Suppressor macrophage treated with lipopolysaccharide for 4 hours (primary cell): ENCODE results near the gene GAS7.
"Not testable (repeated sequence)": the region's sequence is repeated elsewhere in the genome, so short reads cannot be mapped to it uniquely, and the experiment has no call there.

Source experiments
- DNase-seq: peaks from one replicate; pipeline ENCODE4 v3.0.0-alpha.2; 2020

GAS7 gene

DNA sequence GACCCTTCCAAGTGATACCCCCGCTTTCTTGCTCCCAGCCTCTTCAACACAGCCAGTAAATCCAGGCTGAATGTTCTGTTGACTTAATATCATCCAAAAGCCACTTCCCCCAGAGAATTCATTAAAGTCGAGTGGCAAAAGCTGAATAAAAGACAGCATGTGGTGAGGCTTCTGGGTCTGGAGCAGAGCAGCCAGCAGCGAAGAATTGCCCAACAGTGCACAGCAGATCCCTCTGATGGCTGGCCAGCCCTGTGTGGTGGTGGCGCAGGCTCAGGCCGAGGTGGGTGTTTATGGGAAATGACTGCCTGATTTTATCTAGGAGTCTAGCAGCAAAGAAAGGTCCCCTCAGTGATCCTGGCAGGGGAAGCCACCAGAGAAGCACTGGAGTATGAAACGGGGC lies 263.0 kb downstream of the GAS7 start:
- no peak for DNase-seq

DNA sequence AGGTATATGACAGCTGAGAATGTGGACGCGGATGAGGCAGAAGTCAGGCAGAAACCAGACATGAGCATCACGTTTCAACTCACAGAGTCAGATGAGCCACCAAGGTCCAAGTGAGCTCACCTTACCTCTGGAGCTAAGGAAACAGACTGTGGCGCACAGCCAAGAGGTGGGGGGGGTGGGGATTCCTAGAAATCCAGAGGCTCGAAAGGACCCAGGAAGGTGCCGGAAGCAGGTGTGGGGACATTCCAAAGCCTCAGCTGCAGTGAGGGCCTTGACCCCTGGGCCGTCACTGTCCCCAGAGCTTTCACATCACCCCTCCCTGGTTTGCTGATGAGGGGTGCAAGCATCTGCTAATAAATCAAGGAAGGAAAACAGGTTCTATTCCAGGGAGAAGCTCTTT lies 264.1 kb downstream of the GAS7 start:
- DNase-seq, result no peak

DNA sequence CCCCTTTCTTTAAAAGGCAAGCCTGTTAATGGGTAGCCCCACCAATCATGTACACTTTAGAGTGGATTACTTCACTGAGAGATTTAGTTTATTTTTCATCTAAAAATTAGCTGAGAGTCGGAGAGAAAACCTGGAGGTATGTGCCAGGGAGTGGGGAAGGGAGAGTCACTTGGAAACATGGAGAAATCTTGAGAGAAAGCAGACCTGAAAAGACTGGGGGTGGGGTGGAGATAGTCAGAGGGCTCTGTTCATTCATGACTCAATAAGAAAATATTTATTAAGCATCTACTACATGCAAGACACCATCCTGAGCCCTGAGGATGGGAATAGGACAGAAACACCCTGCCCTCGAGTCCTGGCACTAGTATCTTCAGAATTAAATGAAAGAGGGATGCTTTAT lies 265.9 kb downstream of the GAS7 start:
- DNase-seq, result no peak

DNA sequence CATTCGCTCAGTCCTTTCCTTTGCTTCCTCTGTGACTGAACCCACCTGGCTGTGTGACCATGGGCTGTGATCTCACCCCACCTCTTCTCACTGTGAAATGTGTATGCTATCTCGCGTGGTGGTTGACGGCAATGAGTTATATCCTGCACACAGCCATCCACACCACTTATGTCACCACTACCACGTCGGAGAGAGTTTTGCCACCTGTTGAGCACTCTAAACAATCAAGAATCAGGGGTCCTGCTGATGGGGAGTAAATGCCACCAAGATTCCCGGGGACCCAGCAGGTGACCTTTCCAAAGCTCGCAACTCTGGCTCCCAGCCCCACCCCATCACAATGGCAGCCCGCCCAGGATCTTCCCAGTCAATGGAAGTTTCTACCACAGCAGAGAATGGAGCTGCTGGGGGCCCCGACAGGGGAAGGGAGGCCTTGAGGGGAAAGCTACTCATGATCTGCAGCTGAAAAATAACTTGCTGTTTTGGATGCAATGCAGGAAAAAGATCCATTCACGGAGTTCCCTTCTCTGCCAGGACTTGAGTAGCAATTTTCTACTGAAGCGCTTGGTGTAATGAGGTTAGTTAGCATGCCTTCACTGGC lies 267.2 kb downstream of the GAS7 start:
- DNase-seq, result no peak

DNA sequence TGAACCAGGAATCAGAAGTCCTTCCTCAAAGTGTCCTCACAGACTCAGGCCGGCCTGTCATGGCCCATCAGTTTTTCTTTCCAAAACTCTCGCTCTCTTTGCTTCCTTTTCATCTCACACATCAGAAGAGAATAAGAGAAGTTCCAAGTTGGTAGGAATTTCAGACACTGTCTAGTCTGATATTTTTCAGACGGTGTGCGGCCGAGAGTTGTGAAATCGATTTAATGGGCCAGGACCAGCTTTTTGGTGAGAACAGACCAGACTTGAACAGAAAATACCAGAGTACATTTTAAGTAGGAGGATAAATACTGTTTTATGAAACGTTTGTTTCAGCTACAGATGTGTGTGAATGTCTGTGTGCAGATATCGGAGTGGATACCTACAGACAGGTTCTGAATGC lies 268.5 kb downstream of the GAS7 start:
- DNase-seq, result no peak

DNA sequence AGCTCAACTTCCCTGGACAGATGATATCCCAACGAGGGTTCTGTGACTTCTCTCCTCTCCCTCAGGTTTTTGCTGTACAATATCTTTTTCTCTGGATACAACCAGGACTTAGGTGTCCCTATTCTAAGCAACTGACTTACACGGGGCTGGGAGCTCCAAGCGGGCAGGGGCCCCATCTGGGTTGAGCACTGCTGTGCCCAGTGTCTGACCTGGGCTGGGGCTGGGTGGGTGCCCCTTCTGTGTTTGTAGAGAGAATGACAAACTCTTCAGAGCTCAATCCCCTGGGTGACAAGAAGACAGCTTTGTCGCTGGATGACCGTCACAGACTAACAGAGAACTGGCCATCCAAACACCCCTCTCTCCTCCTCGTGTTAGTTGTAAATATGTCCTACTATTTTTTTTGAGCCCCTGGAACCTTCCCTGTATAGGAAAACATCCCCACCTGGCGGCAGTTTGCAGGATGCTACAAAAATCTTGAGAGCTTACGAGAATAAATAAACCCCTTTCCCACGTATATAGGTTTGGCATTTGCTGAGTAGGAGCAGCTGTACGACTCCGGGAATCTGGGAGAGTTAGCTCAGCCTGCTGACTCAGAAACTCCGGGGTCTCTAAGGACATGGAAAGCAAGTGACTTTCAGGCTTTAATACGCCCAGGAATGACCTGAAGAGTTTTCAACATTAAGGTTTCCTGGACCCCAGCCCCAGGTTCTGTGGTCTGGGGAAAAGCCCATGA lies 269.6 kb downstream of the GAS7 start:
- no peak for DNase-seq

DNA sequence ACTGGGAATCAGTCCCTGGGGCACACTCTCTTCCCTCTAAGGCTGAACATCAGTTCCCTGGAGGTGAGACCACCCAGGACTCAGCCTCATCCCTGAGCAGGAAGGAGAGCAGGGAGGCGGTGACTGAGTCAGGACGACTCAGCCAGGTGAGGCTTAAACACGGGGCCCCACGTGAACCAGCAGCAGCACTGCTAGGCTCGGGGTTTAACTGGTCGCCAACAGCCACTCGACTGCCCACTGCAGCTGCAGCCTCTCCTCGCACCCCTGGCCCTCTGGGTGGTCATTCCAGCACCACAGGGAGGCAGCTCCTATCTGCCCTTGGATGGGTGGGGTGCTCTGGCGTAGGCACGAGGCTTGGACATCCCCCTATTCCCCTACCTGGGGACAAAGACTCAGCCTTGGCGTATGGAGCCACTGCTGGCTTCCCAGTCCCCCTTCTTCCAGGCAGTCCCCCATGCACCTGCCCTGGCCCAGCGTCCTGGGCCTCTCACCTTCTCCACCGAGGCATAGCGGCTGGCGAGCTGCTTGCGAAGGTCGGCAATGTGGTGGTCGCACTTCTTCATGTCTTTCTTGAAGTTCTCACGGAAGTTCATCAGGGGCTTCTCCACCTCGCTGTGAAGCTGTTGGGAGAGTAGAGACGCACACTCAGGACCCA lies 272.1 kb downstream of the GAS7 start:
- no peak for DNase-seq

DNA sequence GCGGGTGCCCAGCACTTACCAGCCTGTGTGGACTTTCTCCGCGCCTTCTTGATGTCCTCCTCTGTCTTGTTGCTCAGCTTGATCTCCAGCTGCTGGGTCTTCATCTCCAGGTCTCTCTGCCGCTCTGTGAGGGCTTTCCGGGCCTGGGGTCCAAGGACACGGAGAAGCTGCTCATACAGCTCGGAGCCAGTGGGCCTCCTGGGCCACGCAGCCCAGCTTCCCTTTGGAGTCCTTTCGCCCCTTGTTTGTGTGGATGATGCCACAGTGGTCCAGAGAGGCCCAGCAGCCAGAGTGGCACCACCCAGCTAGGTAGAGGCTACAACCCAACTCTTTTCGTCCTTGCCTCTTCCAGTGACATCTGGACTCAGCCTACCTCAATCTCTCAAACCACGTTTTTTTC lies 272.9 kb downstream of the GAS7 start:
- DNase-seq, result no peak

DNA sequence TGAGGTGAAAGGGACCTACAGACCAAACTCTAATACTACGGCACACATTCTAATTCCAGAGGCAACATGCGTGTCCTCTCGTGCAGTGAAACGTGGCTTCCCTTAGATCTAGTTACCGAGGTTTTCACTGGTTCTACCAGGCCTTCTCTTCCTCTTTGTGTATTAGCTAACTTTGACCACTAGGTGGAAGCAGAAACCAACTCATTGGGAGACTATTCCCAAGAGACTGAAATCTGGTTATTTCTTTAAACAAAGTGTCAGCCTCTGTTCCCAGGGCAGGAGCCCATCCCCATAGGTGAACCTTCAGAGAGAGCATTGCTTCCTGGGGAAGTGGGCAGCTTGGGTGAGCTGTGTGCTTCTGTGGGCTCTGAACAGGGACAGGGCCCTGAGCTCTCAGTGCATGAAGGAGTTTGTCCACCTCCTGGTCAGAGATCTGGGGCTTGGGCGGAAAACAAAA lies 273.6 kb downstream of the GAS7 start:
- peak; percentile 78 for DNase-seq

DNA sequence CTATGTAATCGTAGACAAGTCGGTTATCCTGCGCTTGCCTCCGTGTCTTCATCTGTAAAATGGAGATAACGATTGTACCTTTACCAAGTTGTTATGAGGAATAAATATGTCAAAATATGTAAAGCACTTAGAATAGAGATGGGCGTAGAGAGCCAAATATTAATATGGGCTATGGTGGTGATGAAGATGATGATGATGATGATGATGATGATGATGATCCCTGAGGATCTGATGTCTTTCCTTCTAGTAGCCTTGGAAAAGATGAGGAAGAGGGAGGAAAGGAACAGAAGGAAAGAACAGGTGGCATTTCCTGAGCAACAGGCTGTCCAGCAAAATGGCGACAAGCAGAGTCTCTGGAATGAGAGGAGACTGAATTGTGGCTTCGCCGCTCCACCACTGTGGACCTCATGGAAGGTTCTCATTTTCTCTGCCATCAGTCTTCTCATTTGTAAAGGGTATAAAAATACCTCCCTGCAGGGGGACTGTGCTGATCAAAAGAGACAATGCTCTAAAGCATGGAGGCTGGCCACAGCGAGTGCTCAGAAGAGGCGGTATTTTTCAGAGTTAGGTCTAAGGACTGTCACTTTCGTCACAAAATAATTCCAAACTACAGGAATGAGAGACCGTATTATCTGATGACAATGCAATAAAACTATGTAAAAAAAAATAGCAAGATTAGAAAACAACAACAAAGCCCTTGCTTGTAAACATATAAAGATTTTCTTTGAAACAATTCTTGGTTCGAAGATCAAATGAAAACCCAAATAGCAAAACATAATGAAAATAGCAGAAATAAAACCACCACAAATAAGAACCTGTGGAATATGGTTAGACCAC lies 276.2 kb downstream of the GAS7 start:
- no peak for DNase-seq

DNA sequence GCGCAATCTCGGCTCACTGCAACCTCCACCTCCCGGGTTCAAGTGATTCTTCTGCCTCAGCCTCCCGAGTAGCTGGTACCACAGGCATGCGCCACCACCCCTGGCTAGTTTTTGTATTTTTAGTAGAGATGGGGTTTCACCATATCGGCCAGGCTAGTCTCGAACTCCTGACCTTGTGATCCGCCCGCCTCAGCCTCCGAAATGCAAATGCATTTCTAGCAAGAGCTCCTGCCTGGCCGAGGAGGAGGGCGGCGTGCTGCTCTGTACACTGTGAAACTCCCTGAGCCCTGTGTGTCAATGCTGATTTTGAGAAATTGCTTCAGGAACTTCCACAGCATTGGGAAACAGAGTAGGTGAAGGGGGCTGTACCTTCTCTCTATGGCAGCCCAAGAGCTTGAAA lies 277.2 kb downstream of the GAS7 start:
- not testable (repeated sequence) for DNase-seq

DNA sequence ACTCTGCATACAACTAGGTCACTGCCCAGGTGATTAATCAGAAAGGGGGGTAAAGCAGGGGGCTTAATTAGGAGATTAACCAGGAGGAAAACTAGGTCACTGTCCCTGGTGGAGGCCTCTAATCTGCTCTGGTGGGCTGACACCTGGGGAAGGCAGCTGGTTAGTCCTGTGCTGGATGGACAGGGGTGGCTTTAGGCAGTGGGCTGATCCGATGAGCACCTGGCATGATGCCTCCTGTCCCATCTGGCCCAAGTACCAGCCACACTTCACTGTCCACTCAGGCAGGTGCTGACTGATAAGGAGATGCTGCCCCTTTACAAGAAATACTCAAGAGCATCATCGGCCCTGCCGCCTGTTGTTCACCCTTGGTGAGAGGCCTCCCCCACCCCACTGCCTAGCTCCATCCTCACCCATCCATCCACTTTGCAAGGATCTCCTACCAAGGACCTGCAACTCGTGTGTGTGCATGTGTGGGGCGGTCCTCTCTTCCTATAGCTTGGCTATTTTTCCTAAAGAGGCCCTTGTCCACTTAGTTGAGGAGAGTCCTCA lies 279.5 kb downstream of the GAS7 start:
- DNase-seq, result no peak

DNA sequence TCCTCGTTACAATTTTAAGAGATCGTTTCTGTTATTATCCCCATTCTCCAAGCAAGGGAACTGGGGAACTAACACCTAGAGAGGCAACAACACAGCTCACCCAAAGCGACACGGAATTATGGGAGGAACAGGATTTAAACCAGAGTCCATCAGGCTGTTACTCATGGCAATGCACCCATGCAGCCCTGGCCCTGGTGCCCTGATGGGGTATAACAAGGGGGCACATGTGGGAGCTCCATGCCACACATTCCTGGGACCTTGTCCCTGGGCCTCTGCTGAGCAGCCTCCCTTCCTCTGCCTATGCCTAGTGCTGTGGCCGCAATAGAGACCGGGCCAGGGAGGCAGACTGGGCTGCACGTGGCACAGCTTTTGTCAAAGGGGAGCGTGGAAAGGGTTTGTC lies 280.1 kb downstream of the GAS7 start:
- DNase-seq, result no peak

DNA sequence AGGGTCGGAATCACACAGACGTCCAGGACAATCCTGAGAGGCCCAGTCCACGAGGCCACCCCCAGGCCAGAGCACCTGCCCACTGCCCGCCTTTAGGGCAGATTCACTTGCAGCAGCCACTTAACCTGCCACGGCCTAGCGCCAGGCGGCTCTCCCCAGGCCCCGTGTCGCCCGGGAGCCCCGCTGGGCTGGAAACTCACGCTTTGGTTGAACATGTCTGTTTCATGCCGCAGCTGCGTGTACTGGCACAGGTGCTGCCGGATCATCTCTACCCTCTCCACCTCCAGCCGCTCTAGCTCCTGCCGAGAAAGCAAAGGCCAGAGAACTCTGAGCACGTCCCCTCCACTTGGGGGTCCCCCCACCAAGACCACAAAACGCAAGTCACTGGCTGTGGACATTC lies 280.6 kb downstream of the GAS7 start:
- no peak for DNase-seq

DNA sequence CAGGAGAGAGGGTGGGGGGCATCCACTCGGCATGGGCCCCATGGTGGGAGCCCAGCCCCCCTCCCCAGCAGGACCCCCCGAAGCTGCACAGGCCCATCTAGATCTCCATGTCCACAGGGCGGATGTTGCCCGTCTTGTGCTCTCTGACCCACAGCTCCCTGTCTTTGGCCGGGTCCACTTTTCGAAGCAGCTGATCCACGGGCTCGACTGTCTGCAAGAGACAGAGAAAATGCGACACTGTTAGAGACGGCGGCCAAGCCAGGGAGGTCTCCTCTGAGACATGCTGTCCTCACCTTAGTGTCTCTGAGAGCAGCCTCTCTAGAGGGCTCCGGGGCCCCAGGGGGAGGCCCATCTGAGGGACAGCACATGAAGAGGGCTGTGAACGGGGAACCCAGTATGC lies 281.3 kb downstream of the GAS7 start:
- no peak for DNase-seq

DNA sequence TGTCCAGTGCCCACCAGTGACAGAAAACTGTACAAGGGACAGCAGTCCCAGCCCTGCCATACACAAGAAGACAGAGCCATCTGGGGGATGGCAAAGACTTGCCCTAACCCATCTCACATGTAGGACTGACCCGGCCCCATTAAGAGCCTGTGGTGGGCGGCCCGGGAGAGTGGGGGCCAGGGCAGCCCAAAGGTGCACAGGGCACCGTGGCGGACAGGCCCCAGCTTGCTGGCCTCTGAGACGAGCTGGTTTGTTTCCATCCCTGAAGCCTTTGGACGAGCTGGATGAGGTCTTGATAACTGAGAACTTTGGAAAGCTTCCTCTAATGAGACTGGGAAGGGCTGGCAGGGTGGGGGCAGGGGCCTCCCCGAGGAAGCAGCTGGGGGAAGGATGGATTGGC lies 282.3 kb downstream of the GAS7 start:
- no peak for DNase-seq

DNA sequence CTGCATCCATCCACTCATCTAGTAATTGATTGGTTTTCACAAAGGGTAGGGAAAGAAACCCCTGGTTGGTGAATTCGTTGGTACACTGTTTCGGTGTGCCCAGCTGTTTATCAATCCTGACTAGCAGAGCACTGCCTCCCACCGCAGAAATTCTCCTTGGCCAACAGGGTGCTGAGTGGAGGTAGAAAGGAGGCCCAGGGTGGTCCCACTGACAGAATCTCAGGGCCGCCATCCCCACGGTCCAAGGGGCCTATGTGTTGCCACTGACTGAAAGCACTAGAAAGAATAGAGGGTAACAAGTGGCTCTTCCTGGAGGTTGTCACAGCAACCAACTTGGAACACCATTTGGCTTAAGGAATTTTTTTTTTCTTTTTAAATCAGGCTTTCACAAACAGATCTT lies 284.9 kb downstream of the GAS7 start:
- DNase-seq, result no peak

DNA sequence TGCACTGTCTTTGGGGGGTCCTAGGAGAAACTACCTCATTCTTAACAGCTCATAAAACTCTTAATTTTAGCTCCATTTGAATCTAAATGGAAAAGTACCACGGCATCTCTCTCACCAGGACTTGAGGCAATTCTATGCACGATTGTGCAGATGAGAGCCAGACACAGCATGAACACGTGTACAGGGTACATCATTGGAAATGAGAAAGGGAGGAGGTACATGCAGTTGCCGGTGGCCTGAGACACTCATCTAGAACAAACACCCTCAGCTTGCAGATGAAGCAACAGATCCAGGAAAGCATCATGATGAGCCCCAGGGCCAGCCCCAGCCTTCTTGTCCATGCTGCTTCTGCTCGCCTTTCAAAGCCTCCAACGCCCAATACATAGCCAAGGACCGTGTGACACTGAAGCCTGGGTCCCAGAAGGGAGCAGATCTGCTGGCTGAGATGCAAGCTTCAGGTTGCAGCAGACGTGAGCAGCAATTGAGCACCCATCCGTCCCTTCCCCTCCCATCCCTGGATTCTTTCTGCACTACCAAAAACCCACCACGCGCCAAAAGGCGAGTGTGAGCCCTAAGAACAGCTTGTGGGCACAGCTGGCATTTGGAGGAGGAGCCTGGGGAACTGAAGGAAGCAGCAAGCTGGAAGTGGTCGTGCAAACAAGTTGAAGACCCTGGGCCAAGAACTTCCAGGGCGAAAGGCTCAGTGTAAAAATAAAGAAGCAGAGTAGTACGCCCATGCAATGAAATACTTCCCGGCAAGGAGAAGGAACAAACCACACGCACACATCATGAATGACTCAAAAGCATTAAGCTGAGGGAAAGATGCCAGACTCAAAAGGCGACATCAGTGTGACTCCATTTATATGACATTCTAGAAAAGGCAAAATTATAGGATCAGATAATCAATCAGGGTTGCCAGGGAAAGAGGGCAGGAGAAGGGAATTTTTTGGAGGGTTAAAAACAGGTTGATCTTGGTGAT lies 286.0 kb downstream of the GAS7 start:
- no peak for DNase-seq

DNA sequence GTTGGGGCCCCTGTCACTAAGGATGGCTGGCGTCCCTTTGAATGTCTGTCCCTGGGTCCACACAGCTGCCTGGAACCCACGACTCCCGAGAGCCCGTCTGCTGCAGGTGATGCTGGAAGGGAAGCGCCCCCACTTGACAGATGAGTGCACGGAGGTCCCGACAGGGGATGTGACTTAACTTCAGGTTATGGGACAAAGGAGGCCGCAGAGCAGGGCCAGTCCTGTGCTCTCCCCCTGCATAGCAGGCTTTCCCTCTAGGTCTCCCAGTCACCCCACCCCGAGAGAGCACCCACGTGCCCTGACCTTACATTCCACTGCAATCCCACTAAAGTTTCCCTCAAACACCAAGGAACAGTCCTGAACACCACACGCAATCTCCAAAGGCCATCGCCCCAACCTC lies 287.3 kb downstream of the GAS7 start:
- DNase-seq, result no peak

DNA sequence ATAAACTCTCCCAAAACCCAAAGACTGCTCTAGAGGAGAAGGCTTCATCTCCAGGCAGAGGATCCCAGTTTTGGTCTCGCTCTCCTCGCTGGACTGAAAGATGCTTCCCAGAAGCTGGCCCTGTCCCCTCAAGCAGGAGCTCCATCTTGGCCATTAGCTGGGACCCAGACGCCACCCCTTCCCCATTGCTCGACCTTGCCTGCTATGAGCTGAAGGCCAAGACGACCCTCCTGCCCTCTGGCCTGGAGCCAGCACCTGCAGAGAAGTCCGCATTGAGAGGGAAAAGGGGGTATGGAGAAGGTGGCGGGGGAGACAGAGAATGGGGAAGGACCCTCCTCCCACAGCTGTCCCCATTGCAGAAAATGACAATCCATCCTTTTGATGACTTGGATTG lies 289.8 kb downstream of the GAS7 start:
- no peak for DNase-seq

DNA sequence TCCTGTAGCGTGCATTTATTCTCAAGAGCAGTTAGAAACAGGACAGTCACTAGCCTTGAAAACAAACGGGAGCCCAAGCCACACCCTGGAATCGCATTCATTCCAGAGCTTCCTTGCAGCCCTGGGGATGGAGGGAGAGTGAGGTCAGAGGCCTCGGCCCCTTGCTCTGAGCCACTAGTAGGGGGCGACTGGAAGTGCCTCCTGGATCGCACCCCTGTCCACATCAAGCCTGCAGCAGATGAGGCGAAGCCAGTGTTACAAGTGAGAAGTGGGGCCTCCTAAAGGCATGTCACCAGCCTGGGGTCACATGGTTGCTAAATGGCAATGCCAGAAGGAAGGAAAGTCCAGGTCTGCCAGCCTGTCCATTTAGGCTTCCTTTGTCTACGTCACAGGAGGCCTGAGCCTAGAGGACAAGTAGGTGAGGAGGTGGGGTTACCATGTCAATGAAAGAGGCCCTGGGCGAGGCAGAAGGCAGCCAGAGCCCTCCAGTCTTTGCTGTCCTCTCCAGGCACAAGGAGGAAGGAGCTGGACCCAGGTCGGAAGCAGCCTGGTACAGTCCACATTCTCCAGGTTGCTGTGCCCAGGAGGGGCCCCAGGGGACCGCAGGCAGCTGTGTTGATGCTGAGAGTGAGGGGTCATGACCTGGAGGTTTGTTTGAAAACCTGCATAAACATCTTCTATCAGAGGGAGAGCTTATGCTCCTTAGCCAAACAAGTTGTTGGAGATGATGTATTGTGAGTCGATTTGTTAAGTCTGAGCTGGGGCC lies 290.3 kb downstream of the GAS7 start:
- no peak for DNase-seq
